Endothelial cell (in vitro differentiated cells): ENCODE results near the gene CIAO2B. TPM values are rescaled to one million over a fixed set of nuclear protein-coding genes. Genes with fewer than 3 reads are reported as not detected.

Experiments used
- DNase-seq: peaks from one replicate; pipeline ENCODE4 v3.0.0; 2021; ENCODE audit warnings: low spot score
- H3K27ac Mint-ChIP-seq: one replicate; pipeline ENCODE4 v1.8.0; 2021; ENCODE audit warnings: mixed read lengths, inconsistent platforms; ENCODE audit not compliant: unreplicated experiment
- H3K27me3 Mint-ChIP-seq: one replicate; pipeline ENCODE4 v1.8.0; 2021; ENCODE audit warnings: mild to moderate bottlenecking, moderate library complexity, mixed read lengths, inconsistent platforms; ENCODE audit not compliant: unreplicated experiment
- H3K36me3 Mint-ChIP-seq: one replicate; pipeline ENCODE4 v1.8.0; 2021; ENCODE audit warnings: mild to moderate bottlenecking, low read depth, mixed read lengths, inconsistent platforms; ENCODE audit not compliant: unreplicated experiment
- H3K4me1 Mint-ChIP-seq: one replicate; pipeline ENCODE4 v1.8.0; 2021; ENCODE audit warnings: mild to moderate bottlenecking, mixed read lengths, inconsistent platforms; ENCODE audit not compliant: unreplicated experiment
- H3K4me3 Mint-ChIP-seq: one replicate; pipeline ENCODE4 v1.8.0; 2021; ENCODE audit warnings: mild to moderate bottlenecking, mixed read lengths, inconsistent platforms; ENCODE audit not compliant: unreplicated experiment
- H3K9me3 Mint-ChIP-seq: one replicate; pipeline ENCODE4 v1.8.0; 2021; ENCODE audit warnings: mixed read lengths, inconsistent platforms; ENCODE audit not compliant: unreplicated experiment
- CTCF ChIP-seq: fragments of 200-600 bp; sonication (generic); IDR thresholded peaks from one replicate; pipeline ENCODE4 v1.5.0; 2021; ENCODE audit warnings: antibody characterized with exemption; ENCODE audit not compliant: unreplicated experiment
- total RNA-seq: library from RNA; stranded (reverse); fragmentation: NEBNext Ultra II Directional; extraction: Animal tissue kit (Norgen Biotek cat#: 25700); gene quantifications from one replicate; pipeline ENCODE4 v1.2.1, GENCODE V29; 2021; ENCODE audit not compliant: unreplicated experiment

The CIAO2B gene
- total RNA-seq, 1 donor from 2014 or later, result 38.8 TPM

DNA sequence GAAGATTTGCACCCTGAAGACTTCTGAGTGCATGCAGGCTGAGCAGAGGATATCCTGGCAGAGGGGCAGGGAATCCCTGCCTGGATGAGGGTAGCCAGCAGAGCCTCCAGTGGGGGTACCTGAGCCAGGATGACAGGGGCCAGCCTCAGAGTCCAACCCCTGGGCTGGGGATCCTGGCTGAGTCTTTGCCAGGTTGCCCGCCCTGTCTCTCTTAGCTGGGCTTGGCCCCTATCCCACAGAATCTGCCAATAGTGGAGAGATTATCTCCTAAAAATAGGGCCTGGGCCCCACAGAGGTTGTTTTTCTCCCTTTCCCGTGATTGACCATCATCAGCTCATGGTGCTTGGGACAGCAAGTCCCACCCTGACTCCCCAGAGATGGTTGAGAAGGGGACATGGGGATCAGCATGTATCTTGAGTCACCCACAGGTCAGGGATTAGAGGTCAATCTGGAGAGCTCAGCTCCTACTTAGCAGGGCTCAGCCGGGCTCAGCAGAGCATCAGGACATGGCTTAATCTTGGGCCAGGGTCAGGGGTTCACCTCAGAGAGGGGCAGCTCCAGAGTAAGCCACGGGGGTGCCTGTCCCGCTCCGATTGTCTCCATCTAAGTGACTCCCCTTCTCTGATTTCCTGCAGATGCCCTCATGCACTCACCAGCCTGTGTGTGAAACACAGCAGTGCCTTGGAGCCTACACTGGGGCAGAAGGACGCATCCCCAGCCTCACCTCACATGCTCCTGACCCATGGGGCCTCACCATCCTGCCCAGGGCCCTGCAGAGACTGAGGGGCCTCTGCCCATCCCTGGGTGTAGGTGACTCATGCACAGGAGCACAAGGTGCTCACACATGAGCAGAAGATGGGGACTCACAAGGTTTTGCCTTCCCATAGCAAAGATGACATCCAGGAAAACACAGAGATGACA, 27.0 kb downstream of the CIAO2B start:
- DNase-seq, result no peak
- H3K9me3 Mint-ChIP-seq, result no peaks in the 10 kb centered on the region
- TF ChIP-seq CTCF, result no peak
- no peak overlapping the region for H3K27ac Mint-ChIP-seq
- H3K4me3 Mint-ChIP-seq, result no peak overlapping the region
- peaks cover 12% of the 10 kb centered on the region for H3K27me3 Mint-ChIP-seq
- H3K4me1 Mint-ChIP-seq, result peaks cover 2% of the 10 kb centered on the region
- no peaks in the 10 kb centered on the region for H3K36me3 Mint-ChIP-seq

GRCh38 chr16:66905633-66906539, 28.3 kb downstream of the CIAO2B start:
- peaks cover 2% of the 10 kb centered on the region for H3K4me1 Mint-ChIP-seq
- H3K9me3 Mint-ChIP-seq, result no peaks in the 10 kb centered on the region
- no peak for TF ChIP-seq CTCF
- no peaks in the 10 kb centered on the region for H3K36me3 Mint-ChIP-seq
- no peak for DNase-seq
- peaks cover 12% of the 10 kb centered on the region for H3K27me3 Mint-ChIP-seq
- H3K4me3 Mint-ChIP-seq, result no peak overlapping the region
- no peak overlapping the region for H3K27ac Mint-ChIP-seq

DNA sequence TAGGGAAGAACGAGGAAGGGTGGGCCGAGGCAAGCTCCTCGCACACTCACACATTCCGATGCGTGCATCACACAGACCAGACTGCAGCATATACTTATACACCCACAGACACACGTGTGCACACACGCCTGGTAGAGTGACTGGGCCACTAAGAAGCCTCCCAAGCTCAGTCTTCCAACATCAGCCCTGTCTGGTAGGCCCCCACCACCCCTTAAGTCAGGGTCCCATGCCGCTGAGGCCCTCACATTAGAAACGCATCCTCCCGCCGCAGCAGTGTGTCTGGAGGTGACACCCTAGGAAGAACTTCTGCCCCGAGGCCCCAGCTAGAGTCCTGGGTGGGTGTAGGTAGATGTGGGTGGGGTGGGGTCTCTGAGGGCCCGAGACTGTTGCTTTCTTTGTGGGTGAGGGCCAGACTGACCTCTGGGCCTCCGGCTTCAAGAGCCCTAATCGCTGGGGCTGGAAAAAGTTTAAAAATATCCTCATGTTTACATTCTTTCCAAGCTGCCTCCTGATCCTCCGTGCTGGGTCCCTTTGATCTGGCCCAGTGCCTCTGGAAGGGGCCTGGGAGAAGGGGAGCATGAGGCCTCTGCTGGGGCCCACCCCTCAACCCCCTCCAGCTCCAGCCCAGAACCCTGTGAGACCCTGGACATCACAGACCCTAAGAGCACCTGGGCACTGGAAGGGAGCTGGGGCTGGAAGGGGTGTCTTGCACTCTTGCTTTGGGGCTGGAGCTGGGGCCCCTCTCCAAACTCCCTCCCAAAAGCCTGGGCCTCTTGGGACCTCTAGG, 29.2 kb downstream of the CIAO2B start:
- Mint-ChIP-seq H3K4me3 (no peak overlapping the region), H3K4me1 (peaks cover 2% of the 10 kb centered on the region), H3K27me3 (peaks cover 15% of the 10 kb centered on the region)

GRCh38 chr16:66904428-66904845, 29.8 kb downstream of the CIAO2B start:
- Mint-ChIP-seq H3K27me3 (peaks cover 13% of the 10 kb centered on the region), H3K36me3 (no peaks in the 10 kb centered on the region), H3K4me1 (peaks cover 2% of the 10 kb centered on the region), H3K27ac (no peak overlapping the region), H3K4me3 (no peak overlapping the region), H3K9me3 (no peaks in the 10 kb centered on the region)
- no peak for TF ChIP-seq CTCF
- DNase-seq, result no peak

More for the DNA sequence above, 29.2 kb downstream of the CIAO2B start:
- no peak for DNase-seq
- H3K9me3 Mint-ChIP-seq, result no peaks in the 10 kb centered on the region
- no peak overlapping the region for H3K27ac Mint-ChIP-seq
- no peaks in the 10 kb centered on the region for H3K36me3 Mint-ChIP-seq
- no peak for TF ChIP-seq CTCF
